Measurements from ENCODE around the gene NPRL2. TPM values are rescaled to one million over a fixed set of nuclear protein-coding genes. Genes with fewer than 3 reads are reported as not detected.

NPRL2 gene
- total and polyA plus RNA-seq, 2 of the 13 experiments (the other 11 are each of a cell fraction or from before 2014, with no cell fraction given), result 30.6 to 51.4 TPM

DNA sequence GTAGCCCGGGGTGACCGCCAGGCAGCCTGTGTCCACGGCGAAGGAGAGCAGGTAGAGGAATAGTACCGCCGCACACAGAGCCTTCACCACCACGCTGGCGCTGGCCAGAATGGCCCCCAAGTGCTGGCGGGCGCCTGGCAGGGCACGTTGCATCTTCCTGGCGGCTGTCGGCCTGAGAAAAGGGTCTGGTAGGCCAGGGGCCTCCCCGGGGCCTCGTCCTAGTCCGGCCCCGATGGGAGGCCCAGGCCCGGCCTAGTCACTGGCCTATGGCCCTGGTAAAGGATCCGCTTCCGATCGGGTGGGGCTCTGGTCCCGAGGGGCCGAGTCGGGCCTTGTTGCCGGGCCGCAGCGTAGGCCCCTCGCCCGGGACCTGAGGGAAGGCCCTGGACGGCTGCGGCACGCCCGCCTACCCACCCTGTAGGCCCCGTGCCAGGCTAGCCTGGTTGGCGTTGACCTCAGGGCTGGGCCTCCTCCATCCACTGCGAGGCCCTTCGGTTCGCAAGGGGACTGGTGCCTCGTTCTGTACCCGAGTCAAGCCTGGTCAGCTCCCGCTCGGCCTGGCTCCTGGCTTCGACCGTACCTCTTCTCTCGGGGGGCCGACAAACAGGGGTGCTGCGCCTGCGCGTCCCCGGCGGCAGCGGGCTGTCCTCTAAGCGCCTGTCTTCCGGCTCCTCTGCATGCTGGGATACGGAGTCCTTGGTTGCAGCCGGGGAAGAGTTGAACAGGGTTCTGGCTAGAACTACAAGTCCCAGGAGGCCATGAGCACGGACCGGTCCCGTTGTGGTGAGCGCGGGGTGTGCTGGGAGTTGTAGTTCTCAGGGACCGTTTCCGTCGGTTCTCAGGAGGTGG lies 8.6 kb upstream of the NPRL2 start, which contains the start of gene TMEM115 (continued):
- no peak for TF ChIP-seq ZNF780A (CRISPR knock-in tag; IDR thresholded peaks at IDR 0.05)
- no peak for TF ChIP-seq MTA3 (CRISPR knock-in tag; IDR thresholded peaks at IDR 0.05)
- peak; percentile 100 for TF ChIP-seq HCFC1 (IDR thresholded peaks at IDR 0.05; ENCODE audit: low read depth, low read length)
- TF ChIP-seq ZNF337 (CRISPR knock-in tag; IDR thresholded peaks at IDR 0.05; ENCODE audit: borderline replicate concordance, low read depth), result no peak
- TF ChIP-seq, protein P1, sequence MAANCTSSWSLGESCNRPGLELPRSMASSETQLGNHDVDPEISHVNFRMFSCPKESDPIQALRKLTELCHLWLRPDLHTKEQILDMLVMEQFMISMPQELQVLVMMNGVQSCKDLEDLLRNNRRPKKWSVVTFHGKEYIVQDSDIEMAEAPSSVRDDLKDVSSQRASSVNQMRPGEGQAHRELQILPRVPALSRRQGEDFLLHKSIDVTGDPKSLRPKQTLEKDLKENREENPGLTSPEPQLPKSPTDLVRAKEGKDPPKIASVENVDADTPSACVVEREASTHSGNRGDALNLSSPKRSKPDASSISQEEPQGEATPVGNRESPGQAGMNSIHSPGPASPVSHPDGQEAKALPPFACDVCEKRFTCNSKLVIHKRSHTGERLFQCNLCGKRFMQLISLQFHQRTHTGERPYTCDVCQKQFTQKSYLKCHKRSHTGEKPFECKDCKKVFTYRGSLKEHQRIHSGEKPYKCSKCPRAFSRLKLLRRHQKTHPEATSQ (CRISPR knock-in tag; IDR thresholded peaks at IDR 0.05; ENCODE audit: borderline replicate concordance), result peak; percentile 63; the same call in 1 of the 2 replicates
- TF ChIP-seq ZFX (CRISPR knock-in tag; IDR thresholded peaks at IDR 0.05; ENCODE audit: low read depth), result peak; percentile 100
- TF ChIP-seq ZNF232 (CRISPR knock-in tag; IDR thresholded peaks at IDR 0.05; ENCODE audit: borderline replicate concordance), result no peak; the same call in 1 of the 2 replicates
- TF ChIP-seq, protein P2, sequence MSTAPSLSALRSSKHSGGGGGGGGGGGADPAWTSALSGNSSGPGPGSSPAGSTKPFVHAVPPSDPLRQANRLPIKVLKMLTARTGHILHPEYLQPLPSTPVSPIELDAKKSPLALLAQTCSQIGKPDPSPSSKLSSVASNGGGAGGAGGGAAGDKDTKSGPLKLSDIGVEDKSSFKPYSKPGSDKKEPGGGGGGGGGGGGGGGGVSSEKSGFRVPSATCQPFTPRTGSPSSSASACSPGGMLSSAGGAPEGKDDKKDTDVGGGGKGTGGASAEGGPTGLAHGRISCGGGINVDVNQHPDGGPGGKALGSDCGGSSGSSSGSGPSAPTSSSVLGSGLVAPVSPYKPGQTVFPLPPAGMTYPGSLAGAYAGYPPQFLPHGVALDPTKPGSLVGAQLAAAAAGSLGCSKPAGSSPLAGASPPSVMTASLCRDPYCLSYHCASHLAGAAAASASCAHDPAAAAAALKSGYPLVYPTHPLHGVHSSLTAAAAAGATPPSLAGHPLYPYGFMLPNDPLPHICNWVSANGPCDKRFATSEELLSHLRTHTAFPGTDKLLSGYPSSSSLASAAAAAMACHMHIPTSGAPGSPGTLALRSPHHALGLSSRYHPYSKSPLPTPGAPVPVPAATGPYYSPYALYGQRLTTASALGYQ (CRISPR knock-in tag; IDR thresholded peaks at IDR 0.05), result no peak
- TF ChIP-seq TARDBP (CRISPR knock-in tag; IDR thresholded peaks at IDR 0.05), result peak; percentile 82
- no peak for TF ChIP-seq SOX6 (IDR thresholded peaks at IDR 0.05)
- peak; percentile 48; the same call in 1 of the 2 replicates for TF ChIP-seq SOX6 (CRISPR knock-in tag; IDR thresholded peaks at IDR 0.05)
- TF ChIP-seq, protein P3, sequence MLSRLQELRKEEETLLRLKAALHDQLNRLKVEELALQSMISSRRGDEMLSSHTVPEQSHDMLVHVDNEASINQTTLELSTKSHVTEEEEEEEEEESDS (CRISPR knock-in tag; IDR thresholded peaks at IDR 0.05; ENCODE audit: borderline replicate concordance), result no peak
- TF ChIP-seq, protein P4, sequence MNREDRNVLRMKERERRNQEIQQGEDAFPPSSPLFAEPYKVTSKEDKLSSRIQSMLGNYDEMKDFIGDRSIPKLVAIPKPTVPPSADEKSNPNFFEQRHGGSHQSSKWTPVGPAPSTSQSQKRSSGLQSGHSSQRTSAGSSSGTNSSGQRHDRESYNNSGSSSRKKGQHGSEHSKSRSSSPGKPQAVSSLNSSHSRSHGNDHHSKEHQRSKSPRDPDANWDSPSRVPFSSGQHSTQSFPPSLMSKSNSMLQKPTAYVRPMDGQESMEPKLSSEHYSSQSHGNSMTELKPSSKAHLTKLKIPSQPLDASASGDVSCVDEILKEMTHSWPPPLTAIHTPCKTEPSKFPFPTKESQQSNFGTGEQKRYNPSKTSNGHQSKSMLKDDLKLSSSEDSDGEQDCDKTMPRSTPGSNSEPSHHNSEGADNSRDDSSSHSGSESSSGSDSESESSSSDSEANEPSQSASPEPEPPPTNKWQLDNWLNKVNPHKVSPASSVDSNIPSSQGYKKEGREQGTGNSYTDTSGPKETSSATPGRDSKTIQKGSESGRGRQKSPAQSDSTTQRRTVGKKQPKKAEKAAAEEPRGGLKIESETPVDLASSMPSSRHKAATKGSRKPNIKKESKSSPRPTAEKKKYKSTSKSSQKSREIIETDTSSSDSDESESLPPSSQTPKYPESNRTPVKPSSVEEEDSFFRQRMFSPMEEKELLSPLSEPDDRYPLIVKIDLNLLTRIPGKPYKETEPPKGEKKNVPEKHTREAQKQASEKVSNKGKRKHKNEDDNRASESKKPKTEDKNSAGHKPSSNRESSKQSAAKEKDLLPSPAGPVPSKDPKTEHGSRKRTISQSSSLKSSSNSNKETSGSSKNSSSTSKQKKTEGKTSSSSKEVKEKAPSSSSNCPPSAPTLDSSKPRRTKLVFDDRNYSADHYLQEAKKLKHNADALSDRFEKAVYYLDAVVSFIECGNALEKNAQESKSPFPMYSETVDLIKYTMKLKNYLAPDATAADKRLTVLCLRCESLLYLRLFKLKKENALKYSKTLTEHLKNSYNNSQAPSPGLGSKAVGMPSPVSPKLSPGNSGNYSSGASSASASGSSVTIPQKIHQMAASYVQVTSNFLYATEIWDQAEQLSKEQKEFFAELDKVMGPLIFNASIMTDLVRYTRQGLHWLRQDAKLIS (CRISPR knock-in tag; IDR thresholded peaks at IDR 0.05), result 0 out of 2 replicates have a peak, but pooled peaks have one; percentile 63
- TF ChIP-seq, protein P5, sequence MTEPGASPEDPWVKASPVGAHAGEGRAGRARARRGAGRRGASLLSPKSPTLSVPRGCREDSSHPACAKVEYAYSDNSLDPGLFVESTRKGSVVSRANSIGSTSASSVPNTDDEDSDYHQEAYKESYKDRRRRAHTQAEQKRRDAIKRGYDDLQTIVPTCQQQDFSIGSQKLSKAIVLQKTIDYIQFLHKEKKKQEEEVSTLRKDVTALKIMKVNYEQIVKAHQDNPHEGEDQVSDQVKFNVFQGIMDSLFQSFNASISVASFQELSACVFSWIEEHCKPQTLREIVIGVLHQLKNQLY (CRISPR knock-in tag; IDR thresholded peaks at IDR 0.05), result peak; percentile 60
- peak; percentile 82 for TF ChIP-seq SALL1 (CRISPR knock-in tag; IDR thresholded peaks at IDR 0.05)
- TF ChIP-seq HNRNPK (IDR thresholded peaks at IDR 0.05; ENCODE audit: low read depth, low read length, poor library complexity, severe bottlenecking), result no peak
- peak; percentile 22; the same call in 1 of the 2 replicates for TF ChIP-seq ZNF746 (CRISPR knock-in tag; IDR thresholded peaks at IDR 0.05)
- TF ChIP-seq ZNF749 (CRISPR knock-in tag; IDR thresholded peaks at IDR 0.05; ENCODE audit: borderline replicate concordance), result no peak
- TF ChIP-seq CC2D1A (CRISPR knock-in tag; IDR thresholded peaks at IDR 0.05), result peak; percentile 27; the same call in 1 of the 2 replicates
- TF ChIP-seq SNRNP70 (IDR thresholded peaks at IDR 0.05; ENCODE audit: low read depth, low read length), result no peak
- TF ChIP-seq PITX1 (CRISPR knock-in tag; IDR thresholded peaks at IDR 0.05), result peak; percentile 69
- TF ChIP-seq ZFP37 (CRISPR knock-in tag; IDR thresholded peaks at IDR 0.05; ENCODE audit: borderline replicate concordance), result no peak

Measured in HepG2 (cell line).